ENCODE data around the gene IFNL4. TPM values are rescaled to one million over a fixed set of nuclear protein-coding genes. Genes with fewer than 3 reads are reported as not detected.
A peak's percentile ranks its signal among the peaks of the same experiment; 100 is the strongest.
"Not testable (repeated sequence)": the region's sequence is repeated elsewhere in the genome, so short reads cannot be mapped to it uniquely, and the experiment has no call there.

IFNL4 gene
- total RNA-seq, 1 experiment from 2014 or later: not detected

- CTCF ChIA-PET: no interaction called here
- BruUV-seq (replicated peaks): no TSS peak
Observed at GRCh38 chr19:39230096-39230764, 18.4 kb downstream of the IFNL4 start.

DNA sequence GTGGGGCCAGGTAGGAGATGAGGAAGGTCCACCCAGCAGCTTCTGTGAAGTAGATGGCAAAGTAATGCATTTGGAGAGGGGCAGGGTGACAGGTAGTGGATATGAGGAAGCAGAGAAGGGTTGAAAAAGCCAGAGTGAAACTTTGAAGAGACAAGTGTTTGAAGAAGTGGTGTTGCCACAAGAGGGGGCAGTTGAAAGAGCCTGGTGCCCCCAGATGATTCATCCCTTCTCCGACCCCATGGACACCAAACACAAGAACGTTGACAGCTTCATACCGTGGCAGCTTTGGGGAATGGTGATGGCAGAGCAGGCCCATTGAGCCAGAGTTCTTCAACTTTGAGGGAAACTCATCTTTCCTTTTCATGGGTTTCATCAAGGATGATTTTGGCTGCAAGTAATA, 23.7 kb downstream of the IFNL4 start:
- Histone ChIP-seq H3K4me3 (no peak overlapping the region), H3F3A (ENCODE audit: insufficient read depth, low read depth) (no peaks in the 10 kb centered on the region), H3K9me3 (ENCODE audit: insufficient read depth, low read depth) (no peaks in the 10 kb centered on the region), H3K4me2 (no peak overlapping the region), H3K9me2 (ENCODE audit: insufficient read depth) (no peaks in the 10 kb centered on the region), H3K27me3 (ENCODE audit: insufficient read depth, low read depth) (no peaks in the 10 kb centered on the region), H3K79me2 (ENCODE audit: low read depth) (no peaks in the 10 kb centered on the region), H3K27ac (no peak overlapping the region), H3K4me1 (replicated peaks; ENCODE audit: insufficient read depth) (no peaks in the 10 kb centered on the region), H3K36me3 (ENCODE audit: low read depth) (no peaks in the 10 kb centered on the region), H2AFZ (no peak overlapping the region), H4K20me1 (ENCODE audit: insufficient read depth) (no peaks in the 10 kb centered on the region)
- ChIA-PET CTCF (no interaction called here), POLR2A (ENCODE audit: unreplicated experiment) (no interaction called here)
- intact Hi-C loops (cut with micrococcal nuclease; ENCODE audit: unreplicated experiment): no loop called here
- BruUV-seq (replicated peaks): no TSS peak
- DNase-seq: no peak
- TF ChIP-seq CTCF (conservative IDR thresholded peaks at IDR 0.05) (no peak), EZH2 (IDR thresholded peaks at IDR 0.05; ENCODE audit: low read depth) (no peak)

More at GRCh38 chr19:39230096-39230764, 18.4 kb downstream of the IFNL4 start:
- no peaks in the 10 kb centered on the region for H4K20me1 ChIP-seq (ENCODE audit: insufficient read depth)
- no peaks in the 10 kb centered on the region for H3K9me2 ChIP-seq (ENCODE audit: insufficient read depth)
- H3K36me3 ChIP-seq (ENCODE audit: low read depth): no peaks in the 10 kb centered on the region
- POLR2A ChIA-PET (ENCODE audit: unreplicated experiment): no interaction called here
- no peak for DNase-seq
- H3K4me1 ChIP-seq (replicated peaks; ENCODE audit: insufficient read depth): no peaks in the 10 kb centered on the region
- H3K4me2 ChIP-seq: no peak overlapping the region
- H3F3A ChIP-seq (ENCODE audit: insufficient read depth, low read depth): no peaks in the 10 kb centered on the region
- H3K9me3 ChIP-seq (ENCODE audit: insufficient read depth, low read depth): no peaks in the 10 kb centered on the region
- no peak overlapping the region for H3K4me3 ChIP-seq
- no peak overlapping the region for H3K27ac ChIP-seq
- TF ChIP-seq EZH2 (IDR thresholded peaks at IDR 0.05; ENCODE audit: low read depth) (no peak), CTCF (conservative IDR thresholded peaks at IDR 0.05) (no peak)
- intact Hi-C loops (cut with micrococcal nuclease; ENCODE audit: unreplicated experiment): no loop called here
- no peaks in the 10 kb centered on the region for H3K79me2 ChIP-seq (ENCODE audit: low read depth)
- peaks cover 2% of the 10 kb centered on the region; the same call in 1 of the 2 replicates for H3K27me3 ChIP-seq (ENCODE audit: insufficient read depth, low read depth)
- no peak overlapping the region for H2AFZ ChIP-seq

DNA sequence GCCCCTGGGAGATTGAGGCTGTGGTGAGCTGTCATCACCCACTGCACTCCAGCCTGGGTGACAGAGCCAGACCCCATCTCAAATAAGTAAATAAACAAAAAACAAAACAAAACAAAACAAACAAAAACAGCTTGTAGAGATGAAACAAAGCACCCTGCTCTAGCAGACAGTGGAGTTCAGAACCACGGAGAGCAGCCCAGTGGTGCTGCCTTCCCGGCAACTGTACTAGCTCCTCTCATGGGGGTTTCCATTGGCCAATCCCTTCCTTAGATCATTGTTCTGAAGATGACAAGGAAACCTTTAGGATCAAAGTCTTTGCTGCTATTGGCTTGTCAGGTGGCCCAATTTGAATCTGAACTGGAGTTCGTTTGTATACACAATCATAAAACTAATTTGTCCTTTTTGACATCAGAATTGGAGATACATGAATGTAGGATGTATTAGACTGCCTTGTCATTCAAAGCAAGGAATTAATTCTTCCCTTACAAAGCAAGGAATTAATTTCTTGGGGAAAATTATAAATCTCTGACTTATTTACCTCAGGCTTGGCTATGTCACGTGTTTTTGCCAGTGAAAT, 24.9 kb downstream of the IFNL4 start:
- TF ChIP-seq EZH2 (IDR thresholded peaks at IDR 0.05; ENCODE audit: low read depth) (no peak), CTCF (conservative IDR thresholded peaks at IDR 0.05) (no peak)
- CTCF ChIA-PET: interaction anchor here (0.6 kb wide), 1 partner anchor 699 kb away, joined by 3 read pairs; no protein-coding TSS in a partner anchor
- peak in 1 of 2 experiments; percentile 23 for DNase-seq

GRCh38 chr19:39219108-39219507, 29.5 kb downstream of the IFNL4 start:
- BruUV-seq (replicated peaks); H3K36me3 ChIP-seq (ENCODE audit: low read depth); H4K20me1 ChIP-seq (ENCODE audit: insufficient read depth); intact Hi-C loops (cut with micrococcal nuclease; ENCODE audit: unreplicated experiment); POLR2A ChIA-PET (ENCODE audit: unreplicated experiment); H3K4me1 ChIP-seq (replicated peaks; ENCODE audit: insufficient read depth); H3K4me3 ChIP-seq; H3K79me2 ChIP-seq (ENCODE audit: low read depth); H3K9me2 ChIP-seq (ENCODE audit: insufficient read depth); DNase-seq; H2AFZ ChIP-seq; H3F3A ChIP-seq (ENCODE audit: insufficient read depth, low read depth); CTCF ChIA-PET; H3K4me2 ChIP-seq; H3K27ac ChIP-seq; H3K27me3 ChIP-seq (ENCODE audit: insufficient read depth, low read depth); H3K9me3 ChIP-seq (ENCODE audit: insufficient read depth, low read depth): not testable (repeated sequence)

More for the DNA sequence above, 24.9 kb downstream of the IFNL4 start:
- POLR2A ChIA-PET (ENCODE audit: unreplicated experiment): interaction anchor here (0.6 kb wide), 1 partner anchor 14 kb away, joined by 6 read pairs; no protein-coding TSS in a partner anchor
- Histone ChIP-seq H3K27me3 (ENCODE audit: insufficient read depth, low read depth) (no peaks in the 10 kb centered on the region), H3K36me3 (ENCODE audit: low read depth) (no peaks in the 10 kb centered on the region), H3K9me2 (ENCODE audit: insufficient read depth) (no peaks in the 10 kb centered on the region), H3K27ac (no peak overlapping the region), H3K4me2 (no peak overlapping the region), H3F3A (ENCODE audit: insufficient read depth, low read depth) (no peaks in the 10 kb centered on the region), H2AFZ (no peak overlapping the region), H3K9me3 (ENCODE audit: insufficient read depth, low read depth) (no peaks in the 10 kb centered on the region), H4K20me1 (ENCODE audit: insufficient read depth) (no peaks in the 10 kb centered on the region), H3K4me1 (replicated peaks; ENCODE audit: insufficient read depth) (no peaks in the 10 kb centered on the region), H3K4me3 (no peak overlapping the region), H3K79me2 (ENCODE audit: low read depth) (no peaks in the 10 kb centered on the region)
- no TSS peak for BruUV-seq (replicated peaks)
- intact Hi-C loops (cut with micrococcal nuclease; ENCODE audit: unreplicated experiment): no loop called here
